Activated CD8-positive, alpha-beta memory T cell treated with anti-CD3 and anti-CD28 coated beads, Interleukin-2, amount 50 U/mL, for 1 hour (primary cell): ENCODE data around the gene B4GALNT3.
A peak's percentile ranks its signal among the peaks of the same experiment; 100 is the strongest.

Experiments used
- DNase-seq: peaks from one replicate; pipeline ENCODE4 v3.0.0-alpha.2; 2020; ENCODE audit errors: extremely low read depth

B4GALNT3 gene

DNA sequence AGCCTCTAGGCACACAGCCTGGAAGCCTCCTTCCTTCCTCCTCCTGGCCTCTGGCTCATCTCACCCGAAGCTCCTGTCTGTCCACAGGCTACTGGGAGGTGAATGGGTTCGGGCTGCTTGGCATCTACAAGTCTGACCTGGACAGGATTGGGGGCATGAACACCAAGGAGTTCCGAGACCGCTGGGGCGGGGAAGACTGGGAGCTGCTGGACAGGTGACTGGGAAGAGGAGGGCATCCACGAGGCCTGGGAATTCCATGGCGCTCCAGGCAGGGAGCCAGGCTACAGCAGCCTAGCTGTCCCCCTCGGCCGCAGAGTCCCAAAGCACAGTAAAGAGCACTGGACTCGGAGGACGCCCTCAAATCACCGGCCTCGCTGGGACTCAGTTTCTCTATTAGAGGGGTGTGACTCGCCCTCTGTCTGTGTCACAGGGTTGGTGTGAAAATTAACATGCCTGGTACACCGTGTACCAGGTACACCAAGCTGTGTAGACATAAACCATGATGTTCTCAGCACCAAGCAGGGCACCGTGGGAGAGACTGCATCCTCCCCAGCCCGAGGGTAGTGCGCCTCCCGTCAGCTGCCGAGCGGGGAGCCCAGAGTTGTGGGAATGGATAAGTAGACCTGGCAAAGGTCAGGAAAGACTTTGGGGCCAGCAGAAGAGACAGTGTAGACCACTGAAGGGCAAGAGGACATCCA is 99.6 kb downstream of the B4GALNT3 start:
- no peak for DNase-seq

DNA sequence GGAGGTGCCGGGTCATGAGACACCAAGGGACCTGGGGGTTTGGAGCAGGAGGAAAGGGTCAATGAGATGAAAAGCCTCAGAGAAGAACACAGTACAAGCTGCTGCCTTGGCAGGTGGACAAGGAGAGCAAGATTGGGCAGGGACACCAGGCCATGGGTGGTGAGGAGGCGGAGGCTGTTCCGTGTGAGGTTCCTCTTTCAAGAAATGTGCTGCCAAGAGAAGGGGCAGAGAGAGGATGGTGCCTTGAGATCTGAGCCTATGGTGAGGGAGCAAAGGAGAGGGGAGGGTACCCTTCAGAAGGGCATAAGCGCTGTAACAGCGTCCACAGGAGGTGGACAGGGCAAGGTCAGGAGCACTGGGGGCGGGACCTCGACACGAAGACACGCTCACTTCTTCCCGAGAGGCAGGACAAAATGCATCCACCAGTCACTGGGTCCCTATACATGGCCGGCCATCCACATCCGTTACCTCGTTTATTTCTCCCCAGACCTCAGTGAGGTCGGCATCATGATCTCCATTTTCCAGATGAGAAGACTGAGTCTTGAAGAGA is 100.2 kb downstream of the B4GALNT3 start:
- DNase-seq: no peak

DNA sequence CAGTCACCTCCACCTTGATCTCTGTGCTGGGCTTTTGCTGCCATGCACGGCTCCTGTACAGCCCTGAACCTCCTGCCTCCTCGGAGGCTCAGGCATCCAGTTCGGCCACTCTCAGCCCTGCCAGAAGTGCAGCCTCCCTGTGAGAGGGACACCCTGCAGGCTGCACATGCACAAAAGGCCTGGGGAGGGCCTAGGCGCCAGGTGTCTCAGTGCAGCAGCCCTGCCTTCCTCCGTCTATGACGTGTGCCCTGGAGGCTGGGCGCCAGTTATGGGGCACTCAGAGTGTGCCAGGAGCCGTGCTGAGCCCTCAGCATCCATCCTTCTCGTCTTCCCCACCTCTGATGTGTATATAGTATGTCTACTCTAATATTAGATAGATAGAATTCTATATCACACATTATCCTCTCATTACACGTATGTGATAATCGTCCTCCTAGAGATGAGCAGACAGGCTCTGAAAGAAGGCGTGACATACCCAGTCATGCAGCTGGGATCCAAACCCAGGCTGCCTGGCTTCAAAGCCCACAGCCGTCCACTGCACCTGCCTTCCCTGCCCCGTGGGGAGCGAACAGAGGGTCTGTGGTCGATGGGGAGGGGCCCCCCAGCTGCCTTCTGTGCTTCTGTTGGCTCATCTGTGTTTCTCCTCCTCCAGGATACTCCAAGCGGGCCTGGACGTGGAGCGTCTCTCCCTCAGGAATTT is 101.1 kb downstream of the B4GALNT3 start:
- DNase-seq: no peak

DNA sequence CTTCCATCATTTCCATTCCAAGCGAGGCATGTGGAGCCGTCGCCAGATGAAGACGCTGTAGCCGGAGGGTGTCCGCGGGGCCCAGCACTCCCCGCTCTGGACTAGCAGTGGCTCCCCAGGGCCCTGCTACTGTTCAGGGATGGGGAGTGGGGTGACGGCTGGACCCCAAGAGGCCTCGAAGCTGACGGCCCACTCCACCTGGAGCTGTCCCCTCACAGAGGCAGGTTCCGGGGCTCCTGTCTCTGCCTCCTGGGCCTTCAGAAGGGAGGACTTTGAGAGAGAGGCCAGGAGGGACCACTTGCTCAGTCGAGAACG is 101.6 kb downstream of the B4GALNT3 start:
- no peak for DNase-seq

DNA sequence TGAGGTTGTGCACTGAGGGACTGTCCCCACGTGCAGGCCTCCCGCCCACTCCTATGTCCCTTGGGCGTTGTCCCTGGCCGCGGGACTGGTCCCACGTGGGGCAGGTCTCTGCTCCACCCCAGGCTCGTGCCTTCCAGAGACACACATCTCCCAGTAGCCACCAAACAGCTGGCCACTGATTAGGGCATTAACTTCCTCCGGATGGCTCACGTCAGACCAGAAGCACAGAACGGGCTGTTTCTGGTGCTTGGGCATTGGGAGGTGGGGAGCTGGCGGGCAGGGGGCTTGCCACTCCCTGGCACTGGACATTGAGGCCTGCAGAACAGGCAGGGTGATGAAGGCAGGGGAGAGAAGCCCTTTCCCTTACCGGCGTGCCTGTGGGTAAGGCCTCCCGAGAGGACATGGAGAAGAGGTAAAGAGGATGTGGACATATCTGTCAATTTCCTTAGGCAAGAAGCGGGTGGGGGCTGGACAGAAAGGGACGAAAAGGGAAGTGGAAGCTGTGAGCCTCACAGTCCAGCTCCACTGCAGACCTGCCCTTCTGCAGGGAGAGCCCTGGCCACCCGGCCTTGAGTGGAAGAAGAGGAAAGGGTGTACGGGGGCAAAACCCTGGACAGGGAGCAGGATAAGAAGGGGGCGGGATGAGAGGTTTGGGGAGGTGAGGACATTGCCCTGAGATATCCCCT is 102.3 kb downstream of the B4GALNT3 start:
- no peak for DNase-seq

DNA sequence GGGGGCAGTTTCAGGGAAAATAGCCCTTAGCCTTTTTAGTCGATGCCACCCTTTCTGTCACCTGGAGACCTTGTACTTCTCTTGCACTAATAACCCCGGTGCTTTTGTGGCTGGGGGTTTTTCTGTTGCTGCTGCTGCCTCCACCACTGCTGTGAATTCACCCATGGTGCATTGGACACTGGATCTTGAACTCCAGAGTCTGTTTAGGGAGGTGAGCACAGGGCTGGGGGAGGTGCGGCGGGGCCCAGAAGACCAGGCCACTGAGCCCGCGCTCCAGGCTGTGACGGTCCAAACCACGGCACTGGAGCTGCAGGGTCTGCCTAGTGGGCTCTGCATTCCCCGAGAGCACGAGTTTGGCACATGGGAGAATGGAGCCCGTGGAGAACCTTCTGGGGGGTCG is 102.9 kb downstream of the B4GALNT3 start:
- no peak for DNase-seq

DNA sequence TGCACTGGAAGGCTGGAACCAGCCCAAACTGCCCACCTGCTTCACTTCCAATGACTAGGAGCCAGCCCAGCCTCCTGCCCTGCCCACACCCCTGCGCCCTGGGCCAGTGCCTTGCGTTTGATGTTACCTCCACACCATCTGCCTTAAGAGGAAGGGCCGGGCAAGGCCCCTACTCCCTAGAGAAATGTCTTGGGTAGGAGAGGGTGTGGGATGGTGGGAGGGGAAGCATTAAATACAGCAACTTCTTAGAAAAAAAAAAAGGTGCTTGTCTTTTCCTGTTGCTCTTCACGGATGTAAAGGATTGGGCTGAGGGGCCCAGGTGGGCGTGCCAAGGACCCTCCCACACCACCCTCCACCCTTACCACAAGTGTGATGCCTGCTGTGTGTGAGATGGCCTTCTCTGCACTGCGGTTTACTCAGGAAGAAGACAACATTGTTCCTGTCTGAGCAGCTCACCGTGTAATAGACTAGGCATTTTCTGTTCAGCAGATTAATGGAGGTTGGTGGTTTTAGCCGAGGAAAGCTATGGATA is 103.6 kb downstream of the B4GALNT3 start:
- DNase-seq: peak; percentile 31

DNA sequence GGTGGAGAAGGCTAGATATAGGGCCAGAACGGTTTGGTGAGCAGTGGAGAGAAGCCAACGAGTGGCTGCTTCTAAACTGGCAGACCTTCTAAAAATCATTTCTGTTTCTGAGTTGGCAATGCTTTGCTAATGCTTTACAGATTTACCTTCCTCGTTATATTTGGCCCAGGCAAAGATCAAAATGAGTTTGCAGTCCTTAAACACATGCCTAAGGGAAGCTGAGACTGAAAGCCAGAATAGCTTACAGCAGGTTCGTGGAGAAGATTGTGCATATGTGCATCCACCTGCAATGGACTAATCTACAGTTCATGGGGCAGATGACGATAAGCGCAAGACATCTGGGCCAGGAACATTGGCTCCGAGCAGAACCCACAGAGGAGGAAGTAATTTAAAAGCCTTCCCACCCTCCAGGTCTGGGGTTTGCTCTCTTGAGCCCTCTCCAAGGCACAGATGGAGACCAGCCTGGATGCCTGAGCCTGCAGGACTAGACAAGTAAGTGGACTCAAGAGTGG is 104.1 kb downstream of the B4GALNT3 start:
- DNase-seq: no peak

DNA sequence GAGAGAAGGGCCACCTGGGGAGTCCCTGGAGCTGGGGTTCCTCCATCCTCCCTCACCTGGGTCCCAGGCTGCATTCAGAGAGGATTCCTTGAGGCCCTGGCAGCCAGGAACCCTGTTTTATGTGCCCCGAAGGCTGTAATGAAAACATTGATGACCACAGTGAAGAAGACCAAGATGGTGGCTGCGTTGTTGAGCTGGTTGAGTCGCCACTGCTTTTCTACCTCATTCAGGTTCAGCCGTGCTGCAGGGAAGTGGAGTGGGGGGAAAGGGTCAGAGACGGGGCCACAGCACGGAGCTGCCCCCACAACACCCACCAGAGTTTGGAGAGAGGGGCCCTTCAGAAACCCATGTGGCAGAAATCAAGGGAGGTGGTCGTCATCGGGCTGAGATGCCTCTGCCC is 105.4 kb downstream of the B4GALNT3 start:
- DNase-seq: no peak

DNA sequence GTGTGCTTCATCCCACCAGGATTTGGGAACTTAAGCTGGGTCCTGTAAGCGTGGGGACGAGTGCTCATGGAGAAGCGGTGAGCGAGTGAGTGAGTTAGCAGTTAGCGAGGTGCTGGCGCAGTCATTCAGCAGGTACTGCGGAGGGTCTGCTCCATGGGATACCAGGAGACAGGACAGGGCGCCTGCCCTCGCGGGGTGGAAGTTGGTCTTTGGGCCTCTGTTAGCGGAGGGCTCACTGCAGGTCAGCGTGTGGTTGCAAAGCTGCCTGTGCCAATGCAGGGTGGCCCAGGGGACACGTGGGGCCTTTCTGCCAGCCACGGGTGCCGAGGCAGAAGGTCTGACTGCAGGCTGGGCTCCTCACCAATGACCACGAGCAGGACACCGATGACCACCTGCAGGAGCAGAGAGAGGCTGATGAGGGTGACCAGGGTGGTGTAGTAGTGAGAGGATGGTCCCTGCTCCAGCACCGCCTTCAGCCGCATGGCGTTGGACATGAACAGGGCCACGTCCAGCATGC is 105.9 kb downstream of the B4GALNT3 start:
- no peak for DNase-seq

DNA sequence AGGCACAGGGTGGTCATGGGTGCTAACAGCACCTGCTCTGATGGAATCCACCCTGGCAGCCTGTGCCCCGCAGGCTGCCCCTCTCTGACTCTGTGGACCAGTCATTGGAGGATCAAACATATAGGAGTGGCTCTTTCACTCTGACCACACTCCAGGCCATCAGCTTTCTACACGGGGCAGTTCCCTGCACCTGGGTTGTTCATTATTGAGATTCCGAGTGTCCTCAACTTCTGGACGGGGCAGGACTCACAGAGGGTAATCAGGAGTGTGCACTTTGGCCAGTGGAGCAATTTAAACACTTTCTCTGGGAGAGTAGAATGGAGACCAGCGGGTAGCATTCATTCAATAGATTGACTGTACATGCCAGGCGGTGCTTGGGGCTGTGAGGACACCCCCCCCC is 108.7 kb downstream of the B4GALNT3 start:
- DNase-seq: no peak

DNA sequence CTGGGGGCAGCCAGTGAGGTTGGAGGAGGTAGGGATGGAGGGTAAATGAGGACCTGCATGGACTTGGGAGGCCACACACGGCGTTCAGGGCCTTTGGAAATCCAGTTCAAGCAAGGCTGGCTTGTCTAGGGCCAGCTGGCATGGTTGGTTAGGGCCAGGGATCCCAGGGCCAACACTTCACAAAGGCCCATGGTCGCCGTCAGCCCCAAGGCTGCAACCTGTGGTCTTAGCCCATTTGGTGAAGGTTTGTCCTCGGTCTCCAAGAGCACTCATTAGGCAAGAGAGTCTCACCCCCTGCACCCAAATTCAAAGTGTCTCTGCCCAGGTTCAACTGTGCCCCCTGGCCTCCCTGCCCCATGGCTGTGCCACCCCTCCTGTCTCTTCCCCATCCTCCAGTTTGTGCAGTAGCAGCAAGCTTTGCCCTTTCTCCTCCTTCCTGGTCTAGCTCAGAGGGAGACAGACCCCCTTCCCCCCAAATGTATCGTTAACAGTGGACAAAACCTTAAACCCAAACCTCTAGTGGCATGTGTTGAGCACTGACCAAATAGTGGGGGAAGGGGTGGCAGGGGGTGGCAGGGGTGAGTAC is 109.4 kb downstream of the B4GALNT3 start:
- DNase-seq: no peak

DNA sequence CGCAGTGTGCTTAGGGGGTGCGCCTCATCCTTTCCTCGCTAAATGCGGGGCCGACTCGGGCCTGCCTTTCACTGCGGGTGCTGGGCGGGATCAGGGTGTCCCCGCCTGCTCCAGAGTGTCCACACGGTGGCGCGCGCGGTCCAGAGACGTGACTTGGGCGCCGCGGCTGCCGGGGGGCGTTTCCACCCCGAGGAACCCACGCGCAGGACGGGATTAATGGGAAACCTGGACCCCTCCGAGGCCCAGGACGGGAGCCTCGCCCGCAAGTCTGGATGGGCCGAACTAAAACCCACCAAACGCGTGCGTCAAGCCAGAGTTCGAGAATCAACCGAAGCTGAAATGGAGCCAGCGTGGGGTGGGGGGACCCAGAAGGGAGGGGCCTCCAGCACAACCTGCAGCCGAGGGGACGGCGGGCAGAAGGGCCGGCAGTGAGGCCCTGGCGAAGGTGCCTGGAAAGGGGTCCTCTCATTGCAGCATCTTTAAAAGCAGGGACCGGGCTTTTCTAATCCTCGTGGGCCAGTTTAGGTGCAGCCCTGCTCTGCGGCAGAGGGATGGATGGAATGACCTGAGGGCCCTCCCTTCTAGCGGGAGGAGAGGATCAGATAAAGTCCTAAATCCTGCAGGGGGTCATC is 110.2 kb downstream of the B4GALNT3 start:
- DNase-seq: peak; percentile 65

DNA sequence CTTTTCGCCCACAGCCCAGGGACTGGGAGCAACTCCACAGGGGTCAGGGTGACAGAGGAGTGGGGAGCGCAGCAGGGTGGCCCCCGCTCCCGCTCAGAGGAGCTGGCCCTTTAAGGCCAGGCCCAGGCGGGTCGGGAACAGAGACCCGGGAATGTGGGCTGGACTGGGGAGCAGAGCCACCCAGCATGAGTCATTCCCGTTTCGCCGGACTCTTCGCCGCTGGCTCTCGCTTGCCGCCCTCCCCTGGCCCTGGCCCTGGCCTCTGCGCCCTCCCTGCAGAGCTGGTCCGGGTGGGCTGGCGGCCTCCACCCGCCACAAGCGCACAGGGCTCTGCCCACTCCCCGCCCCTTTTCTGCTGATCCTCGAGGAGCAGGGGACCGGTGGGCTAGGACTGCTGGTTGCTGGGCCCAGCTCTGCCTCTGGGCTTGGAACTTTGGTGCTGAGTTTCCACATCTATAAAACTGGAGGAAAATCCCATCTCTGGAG is 110.7 kb downstream of the B4GALNT3 start:
- DNase-seq: no peak

DNA sequence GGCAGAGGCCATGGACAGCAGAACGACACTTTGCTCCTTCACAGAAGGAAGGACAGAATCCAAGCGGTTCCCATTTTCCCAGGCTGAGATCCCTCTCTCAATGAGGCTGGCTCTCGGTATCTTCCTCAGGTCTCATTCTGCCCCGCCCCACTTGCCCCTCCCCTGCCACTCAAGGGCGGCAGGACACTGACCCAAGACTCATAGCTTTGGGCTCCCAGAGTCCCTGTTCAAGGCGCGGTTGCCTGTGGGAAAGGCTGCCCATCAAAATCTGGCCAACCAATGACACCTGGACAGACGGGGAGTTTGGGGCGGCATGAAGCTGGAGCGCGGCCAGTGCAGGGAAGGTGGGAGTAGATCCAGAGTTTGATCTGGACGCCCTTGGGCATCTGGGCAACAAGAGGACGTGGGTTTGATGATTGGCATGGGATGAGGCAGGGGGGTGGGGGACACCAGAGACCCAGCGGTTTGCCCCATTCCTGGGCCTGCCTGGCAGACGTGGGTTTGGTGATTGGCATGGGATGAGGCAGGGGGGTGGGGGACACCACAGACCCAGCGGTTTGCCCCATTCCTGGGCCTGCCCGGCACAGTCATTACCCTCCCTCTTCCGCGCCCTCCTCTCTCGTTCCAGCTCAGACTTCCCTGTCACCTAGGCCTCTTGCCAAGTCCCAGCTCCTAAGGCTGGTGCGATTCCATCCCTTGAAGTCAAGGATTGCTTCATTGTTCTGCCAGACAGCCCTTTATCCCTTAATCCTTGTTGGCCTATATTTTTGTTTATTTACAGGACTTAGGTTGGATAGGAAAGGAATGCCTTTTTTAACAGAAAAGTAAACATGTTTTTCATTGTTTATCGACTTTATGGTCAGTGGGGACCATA is 111.4 kb downstream of the B4GALNT3 start:
- DNase-seq: no peak

DNA sequence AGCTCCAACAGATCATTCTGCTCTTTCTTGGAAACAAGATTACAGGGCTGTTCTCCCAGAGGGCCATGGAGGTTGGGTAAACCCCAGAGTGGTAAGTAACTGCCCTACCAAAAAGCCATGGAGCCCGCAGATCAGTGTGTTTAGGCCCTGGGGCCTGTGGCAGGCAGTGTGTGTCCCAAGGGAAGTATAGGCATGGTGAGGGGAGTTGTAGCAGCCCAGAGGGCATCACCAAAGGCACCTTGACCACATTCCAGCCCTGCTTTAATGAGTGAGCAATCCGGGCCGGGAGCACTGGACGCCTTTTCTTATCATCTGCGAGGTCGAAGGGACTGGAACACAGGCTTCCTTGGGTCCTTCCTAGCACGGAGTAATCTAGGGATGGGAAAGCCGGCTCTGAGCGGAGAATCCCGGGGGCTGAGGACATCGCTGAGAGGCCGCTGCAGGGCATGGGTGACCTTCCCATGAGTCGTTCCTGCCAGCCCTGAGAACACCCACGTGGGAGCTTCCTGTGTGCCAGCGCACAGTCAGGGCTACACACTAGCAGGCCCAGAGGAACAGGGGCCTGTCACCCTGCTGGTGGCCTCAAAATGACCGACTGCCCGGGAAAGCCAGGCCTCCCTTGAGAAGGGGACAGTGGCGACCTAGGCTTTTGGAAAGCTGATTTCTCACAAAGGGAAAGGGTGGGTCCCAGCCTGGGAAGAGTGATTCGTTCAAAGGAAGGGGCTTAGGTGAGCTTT is 112.2 kb downstream of the B4GALNT3 start:
- DNase-seq: no peak

DNA sequence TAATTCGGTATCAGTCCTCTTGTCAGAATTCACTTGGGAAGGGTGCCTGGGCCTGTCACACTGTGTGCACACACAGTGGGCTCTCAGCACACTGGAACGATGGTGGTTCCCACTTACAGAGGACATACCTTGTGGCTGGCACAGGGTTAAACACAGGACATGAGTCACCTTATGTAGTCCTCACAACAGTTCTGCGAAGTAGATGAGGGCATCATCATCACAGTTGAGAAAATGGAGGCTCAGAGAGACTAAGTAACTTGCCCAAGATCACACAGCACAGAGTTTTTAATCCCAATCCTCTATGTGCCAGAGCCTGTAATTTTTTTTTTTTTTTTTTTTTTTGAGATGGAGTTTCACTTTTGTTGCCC is 112.8 kb downstream of the B4GALNT3 start:
- DNase-seq: no peak

DNA sequence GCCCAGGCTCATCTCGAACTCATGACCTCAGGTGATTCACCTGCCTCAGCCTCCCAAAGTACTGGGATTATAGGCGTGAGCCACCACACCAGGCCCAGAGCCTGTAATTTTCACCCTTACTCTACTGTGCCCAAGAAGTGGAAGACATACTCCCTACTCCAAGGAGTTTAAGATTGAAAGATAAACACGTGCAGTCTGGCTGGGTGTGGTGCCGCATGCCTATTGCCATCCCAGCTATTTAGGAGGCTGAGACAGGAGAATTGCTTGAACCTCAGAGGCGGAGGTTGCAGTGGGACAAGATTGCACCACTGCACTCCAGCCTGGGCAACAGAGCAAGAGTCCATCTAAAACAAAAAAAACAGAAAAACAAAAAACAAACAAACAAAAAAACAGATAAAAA is 113.5 kb downstream of the B4GALNT3 start:
- no peak for DNase-seq

DNA sequence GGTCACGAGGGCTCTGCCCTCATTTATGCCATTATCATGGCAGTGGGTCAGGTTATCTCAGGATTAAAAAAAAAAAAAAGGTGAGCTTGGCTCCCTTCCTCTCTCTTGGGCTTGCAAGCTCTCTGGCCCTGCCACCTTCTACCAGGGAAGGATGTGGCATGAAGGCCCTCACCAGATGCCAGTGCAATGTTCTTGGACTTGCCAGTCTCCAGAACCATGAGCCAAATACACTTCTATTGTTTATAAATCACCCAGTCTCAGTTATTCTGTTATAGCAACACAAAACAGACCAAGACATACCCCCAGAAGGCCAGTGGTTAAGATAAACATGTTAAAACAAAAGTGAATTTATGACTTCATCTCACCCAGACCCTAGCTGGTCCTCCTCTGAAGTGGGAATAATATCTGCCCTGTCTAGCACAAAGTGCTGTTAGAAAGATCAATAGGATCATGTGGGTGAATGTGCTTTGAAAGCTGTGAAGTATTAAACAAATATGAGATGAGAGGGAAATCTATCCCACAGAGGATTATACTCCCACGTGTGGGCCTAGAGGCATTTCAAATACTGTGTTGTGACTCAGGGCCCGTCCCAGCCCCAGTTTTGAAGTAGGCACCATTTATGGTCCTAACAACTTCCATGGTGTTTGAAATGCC is 114.9 kb downstream of the B4GALNT3 start:
- no peak for DNase-seq
